Panc1 (cell line): ENCODE data around the gene TSC22D4.

Experiments used
- CTCF ChIP-seq: fragments of 450-650 bp; IDR thresholded peaks from 2 replicates; pipeline ENCODE4 v1.5.1; 2017; ENCODE audit warnings: mild to moderate bottlenecking
- POLR2AphosphoS5 ChIP-seq: IDR thresholded peaks from 2 replicates; pipeline ENCODE4 v1.6.1; 2012; ENCODE audit warnings: mild to moderate bottlenecking, low read depth, low read length, moderate library complexity
- REST ChIP-seq, 2 experiments: IDR thresholded peaks; 2 replicates each; pipeline ENCODE4 v1.6.1; 2011 to 2012; ENCODE audit warnings: low read depth in 2 of 2, control low read depth in 1 of 2, low read length in 1 of 2, mild to moderate bottlenecking in 1 of 2, moderate library complexity in 1 of 2; ENCODE audit not compliant: insufficient read depth in 1 of 2
- SIN3A ChIP-seq: IDR thresholded peaks from 2 replicates; pipeline ENCODE4 v1.6.1; 2012; ENCODE audit warnings: low read depth, mild to moderate bottlenecking, low read length, moderate library complexity, borderline replicate concordance; ENCODE audit not compliant: insufficient read depth
- TCF7L2 ChIP-seq: IDR thresholded peaks from 2 replicates; pipeline ENCODE4 v1.6.1; 2011; ENCODE audit warnings: mild to moderate bottlenecking, low read depth, low read length, inconsistent platforms

- no peak for TF ChIP-seq CTCF
- no peak for TF ChIP-seq POLR2AphosphoS5
- no peak for TF ChIP-seq REST (IDR thresholded peaks at IDR 0.05; ENCODE audit: insufficient read depth in 1 of 2, low read depth in 2 of 2, low read length in 1 of 2)
- no peak for TF ChIP-seq TCF7L2
- no peak for TF ChIP-seq SIN3A
Measured at GRCh38 chr7:100423315-100423714, 55.7 kb downstream of the TSC22D4 start.
